ENCODE data around the gene FHOD3.
"Not testable (repeated sequence)": the region's sequence is repeated elsewhere in the genome, so short reads cannot be mapped to it uniquely, and the experiment has no call there.

FHOD3 gene

DNA sequence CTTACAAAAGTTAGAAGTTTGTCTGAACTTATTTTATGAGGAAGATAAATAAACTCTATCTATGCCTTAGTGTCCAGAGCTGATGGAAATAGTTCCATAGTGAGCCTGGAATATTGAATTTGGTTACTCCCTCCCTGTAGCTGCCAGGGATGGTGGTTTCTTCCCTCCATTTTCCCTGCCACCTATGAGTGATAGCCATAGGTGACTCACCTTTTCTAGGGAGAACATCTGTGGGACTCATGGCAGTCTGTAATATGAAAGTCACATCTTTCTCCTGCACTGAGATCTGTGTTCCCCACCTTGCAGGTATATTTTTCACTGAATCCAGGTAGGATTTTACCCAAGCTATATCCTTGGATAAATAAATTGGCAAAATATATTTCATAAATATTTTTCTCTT lies 382.5 kb downstream of the FHOD3 start:
- no peak for DNase-seq

DNA sequence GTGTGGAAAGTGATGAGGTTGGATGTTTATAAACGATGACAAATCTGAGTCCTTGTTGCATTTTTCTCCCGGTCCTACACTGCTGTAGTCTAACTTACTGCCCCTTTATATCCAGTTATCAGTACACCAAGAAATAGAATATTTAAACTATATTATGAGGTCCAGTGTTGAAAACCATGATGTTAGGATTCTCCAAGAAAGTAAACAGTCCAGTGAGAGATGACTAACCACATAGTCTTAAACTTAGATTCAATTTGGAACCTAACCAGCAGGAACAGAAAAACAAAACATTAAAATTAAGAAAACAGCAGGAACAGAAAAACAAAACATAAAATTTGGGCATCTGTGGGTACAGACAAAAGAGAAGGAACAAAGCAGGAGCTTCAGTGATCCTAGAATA lies 388.1 kb downstream of the FHOD3 start:
- DNase-seq: no peak

DNA sequence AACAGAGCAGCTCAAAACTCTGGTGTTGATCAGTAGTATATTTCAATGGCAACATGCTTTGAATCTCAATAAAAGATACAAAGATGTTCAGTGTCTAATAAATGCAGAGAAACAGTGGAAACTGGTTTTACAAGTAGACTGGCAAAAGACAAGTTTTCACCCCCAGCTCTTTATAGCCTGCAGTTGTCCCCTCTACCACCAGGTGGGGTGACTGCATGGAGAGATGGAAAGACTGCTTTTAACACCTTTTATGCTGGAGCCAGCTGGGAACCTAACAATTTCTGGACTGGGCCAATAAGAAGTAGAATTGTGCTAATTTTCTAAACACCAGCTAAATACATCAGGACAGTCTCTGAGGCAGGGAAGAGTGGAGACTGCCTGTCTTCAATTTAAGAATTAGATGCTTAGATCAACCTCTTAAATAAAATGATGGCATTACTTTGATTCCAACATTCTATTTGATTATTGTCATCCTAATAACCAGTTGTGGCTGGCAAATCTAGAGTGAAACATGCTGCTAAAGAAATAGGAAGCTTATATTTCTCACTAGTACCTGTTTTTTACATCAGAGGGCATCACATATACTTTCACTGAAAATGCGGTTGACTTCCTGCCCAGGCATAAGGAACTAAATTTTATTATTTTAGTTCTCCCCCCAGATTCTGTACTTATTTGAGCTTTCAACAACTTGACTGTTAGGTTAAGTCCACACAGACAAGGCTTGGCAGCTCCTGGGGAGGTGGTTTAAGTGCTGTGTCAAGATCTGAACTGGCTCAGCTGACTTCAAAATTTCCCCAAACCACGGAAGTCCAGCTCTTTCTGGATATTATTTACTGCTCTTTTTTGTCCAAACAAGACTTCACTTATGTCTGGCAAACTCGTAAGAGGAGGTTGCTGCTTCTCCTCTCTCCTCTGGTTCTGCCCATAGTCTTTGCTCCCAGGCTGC lies 390.8 kb downstream of the FHOD3 start:
- peak; percentile 37 for DNase-seq

DNA sequence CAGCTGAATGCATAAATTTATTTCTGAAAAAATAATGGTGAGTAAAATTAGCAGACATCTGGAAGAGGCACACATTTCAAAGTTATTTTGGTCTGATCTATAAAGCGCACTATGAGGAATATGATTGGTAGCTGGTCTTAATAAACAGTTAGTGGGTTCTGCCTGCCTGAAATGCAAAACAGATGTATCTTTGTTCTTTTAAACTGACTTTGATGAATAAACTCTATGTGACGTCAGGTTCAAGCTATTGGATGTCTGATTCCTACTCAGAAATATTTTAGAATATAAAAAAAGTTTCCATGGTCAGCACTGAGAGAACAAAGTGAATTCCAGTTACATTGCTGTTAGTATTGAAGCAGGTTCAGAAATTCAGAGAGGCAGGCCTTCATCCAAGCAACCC lies 394.9 kb downstream of the FHOD3 start:
- DNase-seq: no peak

DNA sequence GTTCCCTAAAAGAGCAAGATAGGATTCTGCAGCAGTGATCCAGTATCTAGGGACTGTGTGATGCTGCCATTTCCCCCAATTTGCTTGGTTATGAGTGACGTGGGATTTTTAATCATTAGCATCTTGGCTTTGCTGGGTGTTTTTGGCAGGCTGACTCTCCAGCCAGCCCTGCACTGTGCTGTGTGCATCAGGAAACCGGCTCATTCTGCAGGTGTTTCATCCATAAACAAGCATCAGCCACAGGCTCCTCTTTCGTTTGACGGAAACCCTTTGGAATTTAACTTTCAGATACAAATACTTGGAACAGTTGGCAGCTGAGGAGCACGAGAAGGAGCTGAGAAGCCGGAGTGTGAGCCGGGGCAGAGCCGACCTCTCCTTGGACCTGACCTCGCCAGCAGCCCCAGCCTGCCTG lies 395.4 kb downstream of the FHOD3 start:
- no peak for DNase-seq

DNA sequence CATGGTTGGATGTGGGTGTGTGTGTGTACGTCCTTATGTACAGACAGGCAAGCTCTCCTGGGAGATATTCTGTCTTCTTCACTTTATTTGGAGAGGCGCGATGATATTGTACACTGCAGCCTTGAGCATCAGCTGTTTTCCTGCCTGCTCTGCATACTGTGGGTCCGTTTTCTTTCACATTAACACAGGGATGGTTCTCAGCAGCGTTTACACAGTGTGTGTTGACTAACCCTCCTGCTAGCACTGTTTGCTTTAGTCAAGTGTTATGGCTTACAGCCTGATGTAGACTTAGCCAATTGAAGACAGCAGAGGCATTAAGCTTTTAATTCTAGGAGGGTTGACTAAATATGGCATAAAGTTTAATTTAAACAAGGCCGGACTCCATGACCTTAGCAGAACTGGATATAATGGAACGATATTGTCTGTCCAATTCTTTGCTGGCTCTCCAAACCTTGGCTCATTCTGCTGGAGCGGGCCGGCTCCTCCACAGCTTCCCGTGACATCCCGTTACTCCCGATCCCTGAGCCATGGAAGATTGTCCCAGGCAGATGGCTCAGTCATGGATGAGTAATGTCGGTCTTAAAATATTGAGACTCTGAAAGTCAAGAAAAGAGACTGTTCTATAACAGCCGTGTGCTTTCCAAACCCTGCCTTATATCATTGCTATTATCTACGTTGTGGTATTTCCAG lies 396.6 kb downstream of the FHOD3 start:
- no peak for DNase-seq

DNA sequence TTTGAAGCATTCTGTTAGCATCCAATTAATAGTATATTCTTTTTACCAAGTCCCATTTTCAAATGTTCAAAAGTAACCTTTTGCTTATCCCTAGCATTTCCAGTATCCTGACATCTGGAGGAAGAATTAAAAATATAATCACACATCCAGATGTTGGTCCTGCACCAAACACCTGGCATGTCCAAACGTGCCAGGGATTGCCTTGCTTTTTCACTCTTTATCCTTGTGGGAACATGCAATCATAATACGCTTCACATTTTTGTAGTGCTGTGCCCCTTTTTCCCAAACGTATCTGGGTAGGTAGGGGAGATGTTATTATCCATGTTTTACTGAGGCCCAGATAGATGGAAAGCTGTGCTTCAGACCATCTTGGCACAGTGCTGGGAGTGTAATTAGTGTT lies 398.3 kb downstream of the FHOD3 start:
- DNase-seq: no peak

DNA sequence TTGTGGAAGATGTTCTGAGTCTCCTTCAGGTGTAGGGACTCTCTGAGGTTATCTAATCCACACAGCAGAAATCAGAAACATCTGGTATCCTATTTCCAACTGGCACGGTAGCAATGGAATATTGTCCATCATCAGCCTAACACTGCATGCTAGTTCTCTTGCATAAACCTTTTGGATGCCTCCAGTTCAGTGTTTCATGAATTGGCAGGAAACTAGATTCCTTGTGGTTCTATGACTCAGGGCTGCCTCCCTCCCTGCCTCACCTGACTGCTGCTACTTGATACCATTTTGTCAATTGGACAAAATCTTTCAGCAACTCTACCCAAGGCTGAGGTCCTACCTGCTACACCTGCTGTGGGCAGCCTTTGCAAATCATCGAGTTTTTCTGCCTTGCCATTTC lies 400.4 kb downstream of the FHOD3 start:
- DNase-seq: no peak

DNA sequence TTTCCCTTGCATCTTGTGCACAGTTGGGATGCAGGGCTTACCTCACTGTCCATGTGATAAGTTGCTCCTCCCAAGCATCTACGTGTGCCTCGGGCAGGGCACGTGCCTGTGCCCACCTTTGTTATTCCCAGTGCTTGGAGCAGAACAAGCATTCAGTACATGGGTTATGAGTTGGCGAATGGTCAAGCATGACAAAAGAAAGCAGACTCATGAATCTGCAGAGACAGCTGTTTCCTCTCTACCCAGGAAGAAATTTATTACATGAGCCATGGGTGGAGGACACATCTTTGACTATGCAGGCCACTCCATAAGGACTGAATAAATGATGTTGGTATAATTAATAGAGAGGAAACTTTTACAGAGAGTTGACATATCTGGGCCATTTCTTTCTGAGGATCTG lies 403.4 kb downstream of the FHOD3 start:
- DNase-seq: no peak

DNA sequence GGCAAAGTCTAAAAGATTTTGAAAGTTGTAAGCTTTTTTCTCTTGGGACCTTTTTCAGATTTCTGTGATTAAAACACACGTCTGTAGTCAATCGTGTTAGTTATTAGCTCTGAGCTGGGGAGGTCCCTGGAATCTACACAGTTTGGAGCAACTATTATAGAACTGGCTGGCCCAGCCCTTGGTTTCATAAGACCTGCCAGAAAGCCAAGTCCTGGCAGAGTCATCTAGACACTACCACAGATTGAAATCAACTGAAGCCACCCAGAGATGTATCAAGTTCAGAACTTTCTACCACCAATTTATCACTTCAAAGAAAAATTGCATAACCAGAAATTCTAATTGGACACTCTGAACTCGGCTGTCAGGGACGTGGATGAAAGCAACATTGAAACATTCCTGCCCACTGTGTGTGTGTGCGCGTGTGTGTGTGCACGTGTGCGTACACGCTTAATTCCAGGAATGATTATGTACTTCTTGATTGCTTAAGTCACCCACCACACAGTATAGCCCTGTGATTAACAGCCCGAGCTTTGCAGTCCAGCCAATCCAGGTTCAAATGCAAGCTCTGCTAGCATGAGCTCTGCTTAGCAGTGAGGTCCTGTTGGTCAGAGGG lies 405.0 kb downstream of the FHOD3 start:
- DNase-seq: no peak

DNA sequence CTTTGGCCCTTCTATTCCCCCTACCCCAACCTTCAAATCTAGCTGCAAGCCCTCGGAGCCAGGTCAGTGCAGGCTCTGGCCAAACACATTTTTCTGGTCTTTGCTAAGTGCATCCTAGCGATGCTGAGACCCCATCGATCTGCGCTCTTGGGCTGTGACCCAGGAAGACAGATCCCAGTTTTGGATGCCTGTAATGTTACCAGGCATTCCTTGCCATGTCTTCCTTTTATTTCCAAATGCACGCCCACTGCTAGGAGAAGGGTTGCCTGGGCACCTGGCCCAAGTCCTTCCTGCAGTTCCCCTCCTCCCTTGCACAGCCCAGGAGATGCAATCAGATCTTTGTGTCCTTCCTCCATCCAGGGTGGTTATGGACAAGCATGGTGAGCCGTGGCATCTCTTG lies 406.6 kb downstream of the FHOD3 start:
- no peak for DNase-seq

DNA sequence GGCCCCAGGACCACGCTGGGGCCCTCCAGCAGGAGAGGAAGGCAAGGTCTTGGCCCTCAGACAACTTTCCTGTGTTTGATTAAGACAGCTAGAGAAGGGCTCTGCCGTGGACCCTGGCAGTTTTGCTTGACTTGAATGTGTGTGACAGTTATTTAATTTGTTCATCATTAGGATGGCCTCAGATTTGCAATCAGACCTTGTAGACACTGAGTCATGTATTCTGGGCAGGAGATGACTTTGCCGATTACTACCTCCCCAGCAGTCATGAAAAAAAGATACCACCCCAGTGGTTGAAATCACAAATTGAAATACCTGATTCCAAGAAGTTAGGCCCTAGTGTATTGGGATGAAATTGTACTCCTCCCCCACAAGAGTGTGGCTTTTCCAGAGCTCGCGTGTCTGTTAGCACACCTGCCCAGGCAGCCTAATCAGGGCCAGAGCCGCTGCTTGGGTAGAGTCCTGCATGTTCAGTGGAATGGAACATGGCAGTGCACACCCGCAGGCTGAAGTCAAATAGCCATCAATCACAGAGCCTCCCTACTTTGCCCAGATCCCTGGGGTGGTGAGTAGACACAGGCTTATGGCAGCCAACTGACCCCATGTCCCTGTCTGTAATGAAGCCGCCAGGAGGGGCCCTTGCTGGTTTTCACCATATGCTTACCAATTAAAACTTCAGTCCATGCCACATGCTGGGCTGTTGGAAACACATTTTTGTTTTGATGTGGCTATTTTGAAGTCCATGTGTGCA lies 408.8 kb downstream of the FHOD3 start:
- DNase-seq: no peak

DNA sequence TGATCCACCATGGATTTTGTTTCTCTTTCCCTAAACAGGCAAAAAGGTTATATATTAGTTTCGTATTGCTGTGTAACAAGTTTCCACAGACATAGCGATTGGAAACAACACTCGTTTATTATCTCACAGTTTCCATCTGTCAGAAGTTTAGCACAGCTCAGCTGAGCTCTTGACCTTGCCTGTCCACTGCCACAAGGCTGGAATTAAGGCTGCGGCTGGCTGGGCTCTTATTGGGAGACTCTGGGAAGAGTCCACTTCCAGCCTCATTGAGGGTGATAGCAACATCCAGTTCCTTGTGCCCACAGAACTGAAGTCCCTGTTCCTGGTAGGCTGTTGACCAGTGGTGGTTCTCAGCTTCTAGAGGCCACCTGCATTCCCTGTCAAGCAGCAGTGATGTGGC lies 410.9 kb downstream of the FHOD3 start:
- DNase-seq: no peak

DNA sequence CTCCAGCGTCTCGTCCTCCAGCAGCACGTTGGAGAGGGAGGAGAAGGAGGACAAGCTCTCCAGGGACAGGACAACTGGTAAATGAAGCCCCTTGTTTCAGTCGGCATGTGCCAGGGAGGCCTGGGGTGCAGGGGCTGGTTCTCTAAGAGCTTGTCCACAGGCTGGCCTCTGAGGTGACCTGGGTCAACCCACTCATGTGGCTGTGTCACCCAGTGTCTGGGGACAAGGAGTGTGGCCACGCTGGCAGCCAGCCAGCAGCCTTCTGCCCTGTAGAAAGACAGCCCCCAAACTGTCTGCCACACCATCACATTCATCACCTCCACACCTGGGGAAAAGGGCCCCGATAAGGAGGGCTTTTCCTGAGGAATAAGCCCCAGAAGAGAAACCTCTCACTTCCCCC lies 411.8 kb downstream of the FHOD3 start:
- no peak for DNase-seq

DNA sequence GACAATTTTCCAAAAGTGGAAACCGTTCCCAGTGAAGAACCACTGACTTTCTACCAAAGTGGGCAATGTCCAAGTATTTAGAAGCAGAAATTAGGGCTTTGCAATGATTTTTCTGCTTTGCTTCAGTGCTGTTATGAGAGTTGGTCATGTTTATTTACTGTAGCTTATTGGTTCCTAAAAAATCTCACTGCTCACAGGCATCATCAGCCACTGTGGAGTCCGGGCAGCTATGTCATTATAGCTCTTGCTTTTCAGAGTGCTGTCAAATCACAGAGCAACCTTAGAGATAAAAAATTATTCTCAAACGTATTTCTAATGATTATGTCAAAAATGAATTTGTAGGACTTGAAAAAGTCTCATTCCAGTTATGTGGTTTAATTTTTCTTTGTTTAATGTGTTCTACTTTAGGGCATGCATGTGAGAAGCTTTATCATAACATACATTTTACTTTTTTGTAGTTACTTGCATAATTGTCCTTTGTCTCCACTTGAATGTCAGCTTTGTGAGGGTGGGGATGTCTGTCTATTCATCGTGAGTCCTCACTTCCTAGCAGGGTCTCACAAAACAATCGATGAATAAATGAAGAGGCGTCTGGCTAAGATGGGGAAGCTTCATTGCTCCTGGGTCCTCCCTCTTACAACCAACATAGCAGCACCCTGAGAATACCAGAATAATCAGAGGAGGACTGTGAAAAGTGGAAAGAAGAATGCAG lies 413.7 kb downstream of the FHOD3 start:
- DNase-seq: no peak

DNA sequence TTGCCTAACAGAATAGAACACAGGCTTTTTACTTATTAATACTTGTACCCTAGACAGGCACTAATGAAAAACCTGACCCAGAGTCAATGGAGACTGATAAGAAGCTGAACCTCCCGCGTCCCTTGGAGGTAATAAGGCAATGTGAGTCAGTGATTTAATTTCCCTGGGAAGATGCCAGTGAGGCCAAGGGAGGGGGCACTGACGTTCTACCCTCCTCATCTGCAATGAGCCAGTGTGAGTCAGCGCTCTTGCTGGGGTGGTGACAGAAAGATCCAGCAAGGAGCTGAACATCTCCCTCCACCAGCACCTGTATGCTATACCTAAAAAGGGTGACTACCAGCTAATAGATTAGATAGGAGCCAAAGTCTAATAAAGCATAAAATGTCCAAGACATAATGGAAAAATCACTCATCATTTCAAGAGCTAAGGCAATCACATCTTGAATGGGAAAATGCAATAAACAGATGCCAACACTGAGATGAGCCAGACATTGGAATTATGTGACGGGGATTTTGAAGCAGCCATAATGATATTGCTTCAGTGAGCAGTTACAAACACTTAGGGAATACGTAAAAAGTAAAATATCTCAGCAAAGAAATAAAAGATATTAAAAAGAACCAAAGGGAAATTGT lies 414.4 kb downstream of the FHOD3 start:
- no peak for DNase-seq

DNA sequence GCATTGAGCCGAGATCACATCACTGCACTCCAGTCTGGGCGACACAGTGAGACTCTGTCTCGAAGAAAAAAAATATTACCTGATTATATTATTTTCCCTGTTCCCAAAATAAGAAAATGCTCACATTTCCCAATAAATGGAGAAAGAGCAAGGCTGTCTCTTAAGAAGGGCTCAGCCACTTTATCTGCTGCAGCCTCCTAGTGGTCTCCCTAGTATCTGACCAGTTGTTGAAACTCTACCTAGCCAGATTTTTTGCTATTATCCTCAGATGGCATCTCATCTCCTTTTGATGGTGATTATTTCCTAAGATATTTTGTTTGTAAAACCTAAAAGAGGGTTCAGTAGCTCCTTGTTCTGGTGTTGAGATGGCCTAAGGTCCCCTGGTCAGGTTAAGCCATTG lies 417.0 kb downstream of the FHOD3 start:
- no peak for DNase-seq

DNA sequence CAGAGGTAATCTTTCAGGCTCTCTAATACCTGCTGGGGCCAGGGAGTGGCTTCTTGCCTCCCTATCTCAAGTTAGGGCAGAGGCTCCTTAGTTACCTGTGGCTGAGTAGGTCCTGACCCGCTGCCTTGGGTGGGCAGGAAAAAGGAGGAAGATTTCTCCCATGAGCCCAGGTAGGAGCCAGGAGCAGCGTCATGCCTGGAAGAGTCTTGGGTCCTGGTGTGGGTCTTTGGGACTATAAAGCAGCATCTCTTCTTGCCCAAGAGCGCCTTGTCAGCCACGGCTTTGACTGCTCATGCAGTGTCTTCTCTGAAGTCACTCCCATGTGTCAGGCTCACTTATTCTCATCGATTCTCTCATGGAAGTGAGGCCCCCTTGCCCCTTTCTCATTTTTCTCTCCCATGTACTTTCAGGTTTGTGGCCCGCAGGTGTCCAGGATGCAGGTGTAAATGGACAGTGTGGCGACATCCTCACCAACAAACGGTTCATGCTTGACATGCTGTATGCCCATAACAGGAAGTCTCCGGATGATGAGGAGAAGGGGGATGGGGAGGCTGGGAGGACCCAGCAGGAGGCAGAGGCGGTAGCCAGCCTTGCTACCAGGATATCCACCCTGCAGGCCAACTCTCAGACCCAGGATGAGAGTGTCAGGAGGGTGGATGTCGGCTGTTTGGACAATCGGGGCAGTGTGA lies 420.1 kb downstream of the FHOD3 start:
- DNase-seq: no peak

DNA sequence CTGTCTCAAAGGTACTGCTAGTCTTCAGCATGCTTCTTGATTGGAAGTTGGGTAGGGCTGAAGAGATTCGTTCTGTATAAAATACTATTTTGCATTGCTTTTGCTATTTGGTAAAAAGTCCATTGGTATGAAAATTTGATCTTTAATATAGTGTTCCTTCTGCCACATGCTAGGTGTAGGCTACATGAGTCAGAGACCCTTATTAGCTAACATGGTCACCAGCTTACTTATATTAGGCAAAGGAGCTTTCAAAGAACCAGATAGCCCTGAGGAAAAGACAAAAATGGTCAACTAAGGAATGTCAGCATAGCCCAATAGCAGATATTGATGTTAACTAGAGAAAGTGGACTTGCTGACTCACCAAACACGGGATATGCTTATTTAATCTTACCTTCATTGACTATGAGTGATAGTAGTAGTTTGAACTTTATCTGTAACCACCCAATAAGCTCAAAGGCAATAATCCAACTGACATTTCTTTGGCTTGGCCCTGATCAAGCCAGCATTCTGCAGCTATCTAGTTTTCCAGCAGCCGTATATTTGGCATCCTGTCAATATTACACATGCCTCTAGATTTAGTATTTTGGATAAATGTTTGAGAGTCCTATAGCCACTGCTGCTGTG lies 421.3 kb downstream of the FHOD3 start:
- DNase-seq: no peak

DNA sequence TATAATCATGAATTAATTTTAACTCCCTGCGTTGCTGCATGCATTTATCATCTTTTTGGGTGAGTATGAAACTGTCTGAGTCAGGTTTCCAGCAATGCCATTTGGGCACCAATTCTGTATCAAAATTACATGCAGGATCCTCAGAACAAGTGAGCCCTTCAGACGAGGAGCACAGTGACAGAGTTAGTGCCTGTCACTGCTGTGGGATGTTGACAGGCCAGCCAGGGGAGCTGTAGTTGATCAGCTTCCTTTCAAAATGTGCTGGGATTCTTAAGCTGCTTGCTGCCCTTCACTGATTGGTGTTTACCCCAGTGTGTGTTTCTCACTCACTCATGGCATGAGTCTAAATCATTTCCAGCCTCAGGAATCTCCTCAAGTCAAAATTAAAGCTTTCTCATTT lies 422.1 kb downstream of the FHOD3 start:
- DNase-seq: no peak

DNA sequence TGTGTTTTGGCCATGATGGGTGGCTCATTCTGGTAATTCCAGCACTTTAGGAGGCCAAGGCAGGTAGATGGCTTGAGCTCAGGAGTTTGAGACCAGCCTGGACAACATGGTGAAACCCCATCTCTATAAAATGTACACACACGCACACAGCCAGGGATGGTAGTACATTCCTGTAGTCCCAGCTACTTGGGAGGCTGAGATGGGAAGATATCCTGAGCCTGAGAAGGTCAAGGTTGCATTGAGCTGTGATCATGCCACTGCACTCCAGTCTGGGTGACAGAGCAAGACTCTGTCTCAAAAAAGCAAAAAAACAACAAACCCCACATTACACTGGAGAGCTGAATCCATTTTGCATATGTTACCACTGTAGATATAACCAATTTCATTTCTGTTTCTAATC lies 423.8 kb downstream of the FHOD3 start:
- not testable (repeated sequence) for DNase-seq

Measured in stimulated activated CD4-positive, alpha-beta T cell treated with anti-CD3 and anti-CD28 coated beads, Interleukin-1b, Interleukin-23, amount 100 ng/mL, for 48 hours (primary cell).